Psoas muscle (tissue), 8 donors: ENCODE measurements around the gene SETD5. TPM values are rescaled to one million over a fixed set of nuclear protein-coding genes. Genes with fewer than 3 reads are reported as not detected.

ENCODE experiments used
- ATAC-seq, 4 donors: fragments of 200-7000 bp; cut with Tn5 transposase; one replicate each; pipeline ENCODE4 v1.9.1; 2020; ENCODE audit warnings: moderate library complexity in 3 of 4, mild to moderate bottlenecking in 2 of 4
- DNase-seq, 2 donors: peaks; one replicate each; pipeline ENCODE4 v3.0.0-alpha.2; 2020
- H3K27ac ChIP-seq: fragments of 200-600 bp; one replicate; pipeline ENCODE4 v1.8.0; 2022
- H3K27me3 ChIP-seq, 3 donors: fragments of 200-600 bp in 1 of 3; one replicate each; pipeline versions ENCODE4 v1.6.1 to v1.8.0; 2013 to 2022; ENCODE audit warnings: low read length in 2 of 3, mild to moderate bottlenecking in 2 of 3, moderate library complexity in 1 of 3; ENCODE audit not compliant: insufficient read depth in 3 of 3
- H3K36me3 ChIP-seq, 2 donors: fragments of 200-600 bp in 1 of 2; one replicate each; pipeline versions ENCODE4 v1.6.1 to v1.8.0; 2013 to 2022; ENCODE audit warnings: low read depth in 1 of 2, mild to moderate bottlenecking in 1 of 2, moderate library complexity in 1 of 2; ENCODE audit not compliant: insufficient read depth in 1 of 2
- H3K4me1 ChIP-seq: fragments of 200-600 bp; one replicate; pipeline ENCODE4 v1.8.0; 2022
- H3K4me3 ChIP-seq: fragments of 200-600 bp; one replicate; pipeline ENCODE4 v1.8.0; 2022; ENCODE audit warnings: mild to moderate bottlenecking
- H3K9me3 ChIP-seq: fragments of 200-600 bp; one replicate; pipeline ENCODE4 v1.8.0; 2022
- CTCF ChIP-seq: fragments of 200-600 bp; IDR thresholded peaks from one replicate; pipeline ENCODE4 v1.8.0; 2022; ENCODE audit warnings: antibody characterized with exemption
- WGBS, 3 donors: extraction: QIAGEN DNeasy Blood & Tissue Kit; methylation state at CpG; one replicate each; pipeline versions ENCODE4 v1.1.6 to v1.1.7; 2013; 5-methylcytosine and 5-hydroxymethylcytosine counted together
- intact Hi-C, 2 donors: fragments of 100-400 bp; cut with DNase I; formaldehyde crosslinking; loops; one replicate each; pipeline versions ENCODE4 v1.11.0 to v1.14.2; 2022
- polyA plus RNA-seq, 3 donors: library from polyadenylated mRNA; stranded (reverse); fragments of 200-250 nt; gene quantifications; one replicate each; pipeline ENCODE4 v1.2.3, GENCODE V29; 2013
- total RNA-seq, 4 donors: library from RNA; stranded (reverse); fragmentation: NEBNext Ultra II Directional in 2 of 4; extraction: Animal tissue kit (Norgen Biotek cat#: 25700) in 2 of 4; gene quantifications; one replicate each; pipeline versions ENCODE4 v1.2.1 to v1.2.4, GENCODE V29; 2021 to 2023
- donor health status: healthy with polysubstance abuse.
- donor health status: DM: no; HTN: no; CAD: no; lungs with moderate emphysema.
- donor health status: Bipolar disorder and iron deficiency.
- donor health status: healthy.
- donor health status: DM: yes; HTN: yes; CAD: no.
- donor health status: DM: no; HTN: no; CAD: no.
- donor health status: DM: no; HTN: no; CAD: no.
- donor health status: DM: yes; HTN: yes; CAD: no.

SETD5 gene
- total and polyA plus RNA-seq, 7 donors = 12.8 to 69.3 (median 58.3) TPM

GRCh38 chr3:9512456-9513045 is 115.1 kb downstream of the SETD5 start:
- TF ChIP-seq CTCF = no peak
- ATAC-seq = no peak
- WGBS, 3 donors = 65 to 76% (median 72%) methylated on average over 7 of the region's 7 CpGs

GRCh38 chr3:9514306-9514705 is 116.9 kb downstream of the SETD5 start:
- 64 to 66% (median 65%) methylated on average over 4 of the region's 4 CpGs for WGBS, 3 donors
- no peak overlapping the region for H3K4me3 ChIP-seq
- no peak for DNase-seq
- H3K27ac ChIP-seq = no peak overlapping the region
- H3K4me1 ChIP-seq = no peaks in the 10 kb centered on the region
- H3K27me3 ChIP-seq = peaks cover 0 to 10% (median 4%) of the 10 kb centered on the region in 3 donors
- H3K9me3 ChIP-seq = no peaks in the 10 kb centered on the region
- ATAC-seq = no peak
- no peak for TF ChIP-seq CTCF
- intact Hi-C loops = no loop called here
- no peaks in the 10 kb centered on the region for H3K36me3 ChIP-seq

More at GRCh38 chr3:9512456-9513045, 115.1 kb downstream of the SETD5 start:
- DNase-seq = no peak
- Histone ChIP-seq H3K36me3 (no peaks in the 10 kb centered on the region), H3K4me1 (no peaks in the 10 kb centered on the region), H3K4me3 (no peak overlapping the region), H3K27me3 (peaks cover 0 to 17% (median 9%) of the 10 kb centered on the region in 3 donors), H3K9me3 (no peaks in the 10 kb centered on the region), H3K27ac (no peak overlapping the region)
- intact Hi-C loops = no loop called here

GRCh38 chr3:9514956-9515355 is 117.5 kb downstream of the SETD5 start:
- no peak for TF ChIP-seq CTCF
- ATAC-seq = no peak
- WGBS, 3 donors = 40 to 57% (median 44%) methylated on average over 2 of the region's 2 CpGs

GRCh38 chr3:9525078-9525477 is 127.7 kb downstream of the SETD5 start:
- no peaks in the 10 kb centered on the region for H3K36me3 ChIP-seq
- 68 to 79% (median 71%) methylated on average over 2 of the region's 2 CpGs for WGBS, 3 donors
- ATAC-seq = no peak
- no peak overlapping the region for H3K4me3 ChIP-seq
- H3K27me3 ChIP-seq = peaks cover 0 to 3% (median 0%) of the 10 kb centered on the region in 3 donors
- no peaks in the 10 kb centered on the region for H3K4me1 ChIP-seq
- no peak for TF ChIP-seq CTCF
- H3K9me3 ChIP-seq = no peaks in the 10 kb centered on the region
- intact Hi-C loops = no loop called here
- DNase-seq = no peak
- H3K27ac ChIP-seq = no peak overlapping the region

More at GRCh38 chr3:9514956-9515355, 117.5 kb downstream of the SETD5 start:
- Histone ChIP-seq H3K9me3 (no peaks in the 10 kb centered on the region), H3K27ac (no peak overlapping the region), H3K4me1 (no peaks in the 10 kb centered on the region), H3K4me3 (no peak overlapping the region), H3K27me3 (peaks cover 0 to 3% (median 0%) of the 10 kb centered on the region in 3 donors), H3K36me3 (no peaks in the 10 kb centered on the region)
- intact Hi-C loops = no loop called here
- no peak for DNase-seq

Other genes with a start within 250 kb of the SETD5 start
- 1 to 10 TPM; 1.6 to 7.6 (median 3.2) TPM for gene SRGAP3, start 148.0 kb upstream of the SETD5 start, total RNA-seq
- gene SRGAP3, start 148.0 kb upstream of the SETD5 start, polyA plus RNA-seq = 1 to 10 TPM in 1 of 3 donors, under 1 TPM in 2; 0.77 to 1.9 (median 0.80) TPM
- gene THUMPD3, start 34.6 kb upstream of the SETD5 start, total RNA-seq = 10 to 100 TPM; 40.0 to 57.7 (median 52.9) TPM
- gene THUMPD3, start 34.6 kb upstream of the SETD5 start, polyA plus RNA-seq = 10 to 100 TPM; 42.8 to 70.5 (median 59.0) TPM
- not detected for gene LHFPL4, start 156.2 kb downstream of the SETD5 start, total RNA-seq
- under 1 TPM in 1 of 3 donors, not detected in 2; 0.01 TPM for gene LHFPL4, start 156.2 kb downstream of the SETD5 start, polyA plus RNA-seq